WI38 (cell line): ENCODE measurements around the gene CRTC3.

Experiments
- H3K4me3 ChIP-seq: 2 replicates; pipeline ENCODE4 v1.5.1; 2011; ENCODE audit warnings: low read depth, mild to moderate bottlenecking, control low read depth, low read length
- TF ChIP-seq, protein P1 (sequence below): IDR thresholded peaks from 2 replicates; pipeline ENCODE4 v1.5.1; 2012; ENCODE audit warnings: low read depth, mild to moderate bottlenecking, control low read depth, low read length

The CRTC3 gene

DNA sequence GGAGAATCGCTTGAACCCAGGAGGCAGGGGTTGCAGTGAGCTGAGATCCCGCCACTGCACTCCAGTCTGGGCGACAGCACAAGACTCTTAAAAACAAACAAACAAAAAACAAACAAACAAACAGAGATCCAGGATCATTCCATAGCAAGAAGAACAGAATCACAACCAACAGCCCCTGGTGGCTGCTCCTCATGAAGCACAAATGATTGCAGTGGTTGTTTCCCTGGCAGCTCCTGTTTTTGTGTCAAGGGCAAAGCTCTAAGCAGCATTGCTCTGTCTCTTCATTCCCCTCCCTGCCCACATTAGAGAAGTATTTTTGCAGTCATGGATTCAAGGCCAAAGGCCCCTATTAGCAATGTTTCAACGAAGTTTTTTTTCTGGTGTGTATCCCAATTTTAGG, 161.6 kb downstream of the CRTC3 start:
- TF ChIP-seq, protein P1, sequence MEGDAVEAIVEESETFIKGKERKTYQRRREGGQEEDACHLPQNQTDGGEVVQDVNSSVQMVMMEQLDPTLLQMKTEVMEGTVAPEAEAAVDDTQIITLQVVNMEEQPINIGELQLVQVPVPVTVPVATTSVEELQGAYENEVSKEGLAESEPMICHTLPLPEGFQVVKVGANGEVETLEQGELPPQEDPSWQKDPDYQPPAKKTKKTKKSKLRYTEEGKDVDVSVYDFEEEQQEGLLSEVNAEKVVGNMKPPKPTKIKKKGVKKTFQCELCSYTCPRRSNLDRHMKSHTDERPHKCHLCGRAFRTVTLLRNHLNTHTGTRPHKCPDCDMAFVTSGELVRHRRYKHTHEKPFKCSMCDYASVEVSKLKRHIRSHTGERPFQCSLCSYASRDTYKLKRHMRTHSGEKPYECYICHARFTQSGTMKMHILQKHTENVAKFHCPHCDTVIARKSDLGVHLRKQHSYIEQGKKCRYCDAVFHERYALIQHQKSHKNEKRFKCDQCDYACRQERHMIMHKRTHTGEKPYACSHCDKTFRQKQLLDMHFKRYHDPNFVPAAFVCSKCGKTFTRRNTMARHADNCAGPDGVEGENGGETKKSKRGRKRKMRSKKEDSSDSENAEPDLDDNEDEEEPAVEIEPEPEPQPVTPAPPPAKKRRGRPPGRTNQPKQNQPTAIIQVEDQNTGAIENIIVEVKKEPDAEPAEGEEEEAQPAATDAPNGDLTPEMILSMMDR, result no peak
- no peak overlapping the region for H3K4me3 ChIP-seq

- TF ChIP-seq, protein P1, result no peak
- no peak overlapping the region for H3K4me3 ChIP-seq
These were observed 162.5 kb downstream of the CRTC3 start for GRCh38 chr15:90691982-90692773.
